Measurements from ENCODE around the gene TRMT11.

DNA sequence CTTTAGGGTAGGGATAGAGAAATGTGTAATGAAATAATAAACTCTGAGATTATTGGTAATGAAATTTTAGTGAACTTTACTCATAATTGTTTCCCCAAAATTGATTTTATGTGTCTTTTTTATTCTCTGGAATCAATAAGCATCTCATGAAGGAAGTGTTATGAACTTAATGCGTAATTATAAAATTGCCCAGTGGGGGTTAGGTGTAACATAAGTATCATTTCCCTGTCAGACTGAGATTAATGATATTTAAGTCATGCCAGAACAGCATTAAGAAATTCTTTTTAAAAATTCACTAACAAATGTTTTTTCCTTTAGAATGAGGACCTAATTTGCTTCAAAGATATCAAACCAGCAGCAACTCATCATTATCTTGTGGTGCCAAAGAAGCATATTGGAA, 19.8 kb upstream of the TRMT11 start:
- TF ChIP-seq CTCF (IDR thresholded peaks at IDR 0.05) (no peak), EP300 (IDR thresholded peaks at IDR 0.05) (no peak), POLR2A (IDR thresholded peaks at IDR 0.05) (no peak)
